Right lobe of liver (tissue), 6 donors: Measurements from ENCODE around the gene ARIH2. TPM values are rescaled to one million over a fixed set of nuclear protein-coding genes. Genes with fewer than 3 reads are reported as not detected.

Experiments
- ATAC-seq, 4 donors: fragments of 200-7000 bp; cut with Tn5 transposase; one replicate each; pipeline ENCODE4 v1.9.1; 2020; ENCODE audit warnings: mild to moderate bottlenecking in 4 of 4, moderate library complexity in 4 of 4
- DNase-seq, 3 donors: peaks; one replicate each; pipeline ENCODE4 v3.0.0-alpha.2; 2020
- H3K27ac ChIP-seq, 3 donors: fragments of 200-600 bp; one replicate each; pipeline ENCODE4 v1.8.0; 2022
- H3K27me3 ChIP-seq, 2 donors: fragments of 200-600 bp; one replicate each; pipeline ENCODE4 v1.8.0; 2022
- H3K36me3 ChIP-seq, 4 donors: fragments of 200-600 bp; sonication (generic) in 1 of 4; one replicate each; pipeline versions ENCODE4 v1.5.1 to v1.8.0; 2017 to 2022; ENCODE audit warnings: control low read depth in 1 of 4
- H3K4me1 ChIP-seq, 4 donors: fragments of 200-600 bp; sonication (generic) in 1 of 4; one replicate each; pipeline versions ENCODE4 v1.5.1 to v1.8.0; 2017 to 2022; ENCODE audit warnings: control low read depth in 1 of 4
- H3K4me3 ChIP-seq, 3 donors: fragments of 200-600 bp; one replicate each; pipeline ENCODE4 v1.8.0; 2022
- H3K9me3 ChIP-seq, 4 donors: fragments of 200-600 bp; sonication (generic) in 1 of 4; one replicate each; pipeline versions ENCODE4 v1.5.1 to v1.8.0; 2017 to 2022; ENCODE audit warnings: control low read depth in 1 of 4
- CTCF ChIP-seq, 4 donors: fragments of 200-600 bp in 3 of 4; fragments of 450-650 bp in 1 of 4; IDR thresholded peaks; one replicate each; pipeline versions ENCODE4 v1.5.1 to v1.8.0; 2016 to 2022; ENCODE audit warnings: antibody characterized with exemption in 4 of 4, mild to moderate bottlenecking in 2 of 4
- POLR2A ChIP-seq: fragments of 450-650 bp; IDR thresholded peaks from one replicate; pipeline ENCODE4 v1.6.1; 2017; ENCODE audit warnings: antibody characterized with exemption, mild to moderate bottlenecking
- WGBS: methylation state at CpG from one replicate; pipeline ENCODE4 v1.1.6; 2018; ENCODE audit warnings: low coverage, low lambda C conversion rate; ENCODE audit not compliant: insufficient coverage; ENCODE audit errors: missing lambda C conversion rate; 5-methylcytosine and 5-hydroxymethylcytosine counted together
- intact Hi-C, 2 donors: fragments of 100-400 bp; cut with DNase I; formaldehyde crosslinking; loops; one replicate each; pipeline versions ENCODE4 v1.11.2 to v1.14.1; 2022
- total RNA-seq, 6 experiments: library from RNA; depleted of rRNA in 2 of 6; stranded (reverse); fragments of >200 nt in 2 of 6; fragmentation: NEBNext Ultra II Directional in 3 of 6; extraction: Animal tissue kit (Norgen Biotek cat#: 25700) in 3 of 6; gene quantifications; one replicate each; pipeline versions ENCODE4 v1.1.0 to v1.2.4, GENCODE V29; 2016 to 2023
- donor health status: DM: no; HTN: yes; CAD: no.
- donor health status: DM: no; HTN: no; CAD: no.
- donor health status: DM: no; HTN: no; CAD: no.
- donor health status: DM: no; HTN: yes; CAD: no.
- donor health status: DM: no; HTN: yes; CAD: no.

ARIH2 gene
- total RNA-seq, 6 experiments from 2014 or later, result 34.4 to 44.9 (median 38.2) TPM

- Histone ChIP-seq H3K36me3 (peaks cover 0 to 30% (median 12%) of the 10 kb centered on the region in 4 donors), H3K4me3 (no peak overlapping the region), H3K27ac (no peak overlapping the region), H3K4me1 (peaks cover 0 to 11% (median 2%) of the 10 kb centered on the region in 4 donors), H3K9me3 (no peaks in the 10 kb centered on the region), H3K27me3 (no peaks in the 10 kb centered on the region)
- intact Hi-C loops, result no loop called here
- no CpG with 5 or more reads among the region's 19 CpGs for WGBS
- ATAC-seq (no peak), DNase-seq (peak in 1 of 3 donors; percentile 46)
- TF ChIP-seq POLR2A (no peak), CTCF (IDR thresholded peaks at IDR 0.05) (no peak)
Observed at GRCh38 chr3:49013113-49013737, 94.6 kb downstream of the ARIH2 start.

DNA sequence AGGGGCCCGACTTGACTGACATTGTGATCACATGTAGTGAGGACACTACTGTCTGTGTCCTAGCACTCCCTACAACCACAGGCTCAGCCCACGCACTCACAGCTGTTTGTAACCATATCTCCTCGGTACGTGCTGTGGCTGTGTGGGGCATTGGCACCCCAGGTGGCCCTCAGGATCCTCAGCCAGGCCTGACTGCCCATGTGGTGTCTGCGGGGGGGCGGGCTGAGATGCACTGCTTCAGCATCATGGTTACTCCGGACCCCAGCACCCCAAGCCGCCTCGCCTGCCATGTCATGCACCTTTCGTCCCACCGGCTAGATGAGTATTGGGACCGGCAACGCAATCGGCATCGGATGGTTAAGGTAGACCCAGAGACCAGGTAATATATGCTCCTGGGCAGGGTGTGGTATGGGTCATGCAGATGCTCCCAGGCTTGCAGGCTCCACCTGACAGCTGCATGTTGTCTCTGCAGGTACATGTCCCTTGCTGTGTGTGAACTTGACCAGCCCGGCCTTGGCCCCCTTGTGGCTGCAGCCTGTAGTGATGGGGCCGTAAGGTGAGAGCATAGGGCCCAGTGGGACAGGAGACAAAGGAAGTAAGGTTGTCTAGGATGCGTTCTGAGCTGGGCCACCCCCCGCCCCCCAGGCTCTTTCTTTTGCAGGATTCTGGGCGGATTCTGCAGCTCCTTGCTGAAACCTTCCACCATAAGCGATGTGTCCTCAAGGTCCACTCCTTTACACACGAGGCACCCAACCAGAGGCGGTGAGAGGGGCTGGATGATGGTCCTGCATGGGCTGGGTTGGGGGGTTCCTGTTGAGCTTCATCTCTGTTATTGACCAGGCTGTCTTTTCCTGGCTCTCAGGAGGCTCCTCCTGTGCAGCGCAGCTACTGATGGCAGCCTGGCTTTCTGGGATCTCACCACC is 95.4 kb downstream of the ARIH2 start:
- WGBS, result 85% methylated on average over 9 of the region's 24 CpGs

GRCh38 chr3:49015072-49015471 is 96.4 kb downstream of the ARIH2 start:
- 89% methylated on average over 3 of the region's 8 CpGs for WGBS
- H3K27me3 ChIP-seq, result no peaks in the 10 kb centered on the region
- no peak overlapping the region for H3K4me3 ChIP-seq
- H3K27ac ChIP-seq, result no peak overlapping the region
- H3K36me3 ChIP-seq, result peaks cover 0 to 30% (median 12%) of the 10 kb centered on the region in 4 donors
- TF ChIP-seq POLR2A, result no peak
- no peak for TF ChIP-seq CTCF (IDR thresholded peaks at IDR 0.05)
- no peak for ATAC-seq
- intact Hi-C loops, result no loop called here
- peaks cover 0 to 19% (median 6%) of the 10 kb centered on the region in 4 donors for H3K4me1 ChIP-seq
- H3K9me3 ChIP-seq, result no peaks in the 10 kb centered on the region
- peak in 1 of 3 donors; percentile 43 for DNase-seq

More for the DNA sequence above, 95.4 kb downstream of the ARIH2 start:
- H3K27me3 ChIP-seq, result no peaks in the 10 kb centered on the region
- no peaks in the 10 kb centered on the region for H3K9me3 ChIP-seq
- H3K36me3 ChIP-seq, result peaks cover 0 to 30% (median 12%) of the 10 kb centered on the region in 4 donors
- ATAC-seq, result peak; percentile 57 to 63 (median 62)
- H3K4me3 ChIP-seq, result no peak overlapping the region
- H3K4me1 ChIP-seq, result peaks cover 0 to 10% (median under 1%) of the 10 kb centered on the region in 4 donors
- intact Hi-C loops, result no loop called here
- DNase-seq, result peak in 1 of 3 donors; percentile 64
- H3K27ac ChIP-seq, result no peak overlapping the region
- TF ChIP-seq POLR2A (no peak), CTCF (IDR thresholded peaks at IDR 0.05) (peak; percentile 49 to 56 (median 53))

DNA sequence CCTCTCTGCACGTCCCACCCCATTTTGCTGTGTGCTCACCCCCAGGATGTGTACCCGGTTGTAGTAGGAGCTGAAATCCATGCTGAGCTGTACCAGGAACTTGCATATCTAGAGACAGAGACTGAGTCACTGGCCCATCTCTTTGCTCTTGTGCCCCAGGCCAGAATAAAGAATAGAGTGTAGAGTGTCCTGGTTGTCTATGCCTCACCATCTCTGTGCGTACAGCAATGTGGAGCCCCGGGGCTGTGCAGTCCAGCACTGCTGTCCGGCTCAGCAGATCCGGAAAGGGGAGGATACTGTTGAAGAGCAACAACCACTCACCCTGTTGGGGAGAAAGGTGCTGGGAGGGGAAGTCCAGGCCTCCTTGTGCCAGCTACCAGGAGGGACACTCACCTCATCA is 97.1 kb downstream of the ARIH2 start:
- H3K27ac ChIP-seq, result no peak overlapping the region
- ATAC-seq (no peak), DNase-seq (no peak)
- TF ChIP-seq CTCF (IDR thresholded peaks at IDR 0.05), result no peak
- TF ChIP-seq POLR2A, result no peak
- H3K9me3 ChIP-seq, result no peaks in the 10 kb centered on the region
- H3K36me3 ChIP-seq, result peaks cover 0 to 30% (median 12%) of the 10 kb centered on the region in 4 donors
- H3K27me3 ChIP-seq, result no peaks in the 10 kb centered on the region
- H3K4me3 ChIP-seq, result no peak overlapping the region
- WGBS, result 100% methylated on average over 1 of the region's 6 CpGs
- H3K4me1 ChIP-seq, result peaks cover 0 to 23% (median 8%) of the 10 kb centered on the region in 4 donors
- intact Hi-C loops, result no loop called here
